HepG2 (cell line): Measurements from ENCODE around the gene HHLA2.

Experiments
- KDM6A ChIP-seq: IDR thresholded peaks from 2 replicates; pipeline ENCODE4 v1.6.1; 2016; ENCODE audit warnings: low read depth
- REST ChIP-seq, 2 experiments: IDR thresholded peaks; 2 replicates each; pipeline ENCODE4 v1.6.1; 2011 to 2012; ENCODE audit warnings: low read length in 2 of 2, borderline replicate concordance in 1 of 2, low read depth in 1 of 2, mild to moderate bottlenecking in 1 of 2, moderate library complexity in 1 of 2

- TF ChIP-seq KDM6A (CRISPR knock-in tag) = no peak
- TF ChIP-seq REST (IDR thresholded peaks at IDR 0.05; ENCODE audit: borderline replicate concordance in 1 of 2, low read depth in 1 of 2, low read length in 2 of 2) = no peak
These were observed 112.8 kb downstream of the HHLA2 start for GRCh38 chr3:108408883-108409799.
